Activated CD8-positive, alpha-beta memory T cell treated with anti-CD3 and anti-CD28 coated beads for 1 hour (primary cell): Measurements from ENCODE around the gene MUC5B.
"Not testable (repeated sequence)": the region's sequence is repeated elsewhere in the genome, so short reads cannot be mapped to it uniquely, and the experiment has no call there.

ENCODE experiments used
- DNase-seq, 2 donors: peaks; one replicate each; pipeline ENCODE4 v3.0.0-alpha.2; 2020; ENCODE audit warnings: low read depth in 1 of 2; ENCODE audit errors: extremely low read depth in 1 of 2

The MUC5B gene

DNA sequence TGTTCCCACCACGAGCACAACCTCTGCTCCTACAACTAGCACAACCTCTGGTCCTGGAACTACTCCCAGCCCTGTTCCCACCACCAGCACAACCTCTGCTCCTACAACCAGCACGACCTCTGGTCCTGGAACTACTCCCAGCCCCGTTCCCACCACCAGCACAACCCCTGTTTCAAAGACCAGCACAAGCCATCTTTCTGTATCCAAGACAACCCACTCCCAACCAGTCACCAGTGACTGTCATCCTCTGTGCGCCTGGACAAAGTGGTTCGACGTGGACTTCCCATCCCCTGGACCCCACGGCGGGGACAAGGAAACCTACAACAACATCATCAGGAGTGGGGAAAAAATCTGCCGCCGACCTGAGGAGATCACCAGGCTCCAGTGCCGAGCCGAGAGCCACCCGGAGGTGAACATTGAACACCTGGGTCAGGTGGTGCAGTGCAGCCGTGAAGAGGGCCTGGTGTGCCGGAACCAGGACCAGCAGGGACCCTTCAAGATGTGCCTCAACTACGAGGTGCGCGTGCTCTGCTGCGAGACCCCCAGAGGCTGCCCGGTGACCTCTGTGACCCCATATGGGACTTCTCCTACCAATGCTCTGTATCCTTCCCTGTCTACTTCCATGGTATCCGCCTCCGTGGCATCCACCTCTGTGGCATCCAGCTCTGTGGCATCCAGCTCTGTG, 30.9 kb upstream of the MUC5B start:
- not testable (repeated sequence) for DNase-seq

DNA sequence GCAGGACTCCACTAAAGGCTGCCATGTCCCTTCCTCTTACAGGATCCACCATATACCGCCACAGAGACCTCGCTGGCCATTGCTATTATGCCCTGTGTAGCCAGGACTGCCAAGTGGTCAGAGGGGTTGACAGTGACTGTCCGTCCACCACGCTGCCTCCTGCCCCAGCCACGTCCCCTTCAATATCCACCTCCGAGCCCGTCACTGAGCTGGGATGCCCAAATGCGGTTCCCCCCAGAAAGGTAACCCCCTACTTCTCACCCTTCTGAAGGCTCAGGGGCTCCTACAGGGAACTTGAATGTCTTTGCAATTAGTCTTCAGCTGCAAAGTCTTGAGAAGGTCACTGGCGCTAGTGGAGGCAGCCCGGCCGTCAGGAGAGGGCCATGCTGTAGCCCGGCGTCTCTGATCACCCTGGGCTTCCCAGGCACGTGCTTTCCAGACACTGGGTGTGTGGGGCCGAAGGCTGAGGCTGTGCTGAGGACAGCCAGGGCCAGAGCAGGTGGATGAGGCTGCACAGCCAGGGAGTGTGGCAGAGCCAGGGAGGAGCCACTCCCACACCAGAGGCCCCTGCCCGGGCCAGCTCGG, 30.0 kb upstream of the MUC5B start:
- DNase-seq: no peak

DNA sequence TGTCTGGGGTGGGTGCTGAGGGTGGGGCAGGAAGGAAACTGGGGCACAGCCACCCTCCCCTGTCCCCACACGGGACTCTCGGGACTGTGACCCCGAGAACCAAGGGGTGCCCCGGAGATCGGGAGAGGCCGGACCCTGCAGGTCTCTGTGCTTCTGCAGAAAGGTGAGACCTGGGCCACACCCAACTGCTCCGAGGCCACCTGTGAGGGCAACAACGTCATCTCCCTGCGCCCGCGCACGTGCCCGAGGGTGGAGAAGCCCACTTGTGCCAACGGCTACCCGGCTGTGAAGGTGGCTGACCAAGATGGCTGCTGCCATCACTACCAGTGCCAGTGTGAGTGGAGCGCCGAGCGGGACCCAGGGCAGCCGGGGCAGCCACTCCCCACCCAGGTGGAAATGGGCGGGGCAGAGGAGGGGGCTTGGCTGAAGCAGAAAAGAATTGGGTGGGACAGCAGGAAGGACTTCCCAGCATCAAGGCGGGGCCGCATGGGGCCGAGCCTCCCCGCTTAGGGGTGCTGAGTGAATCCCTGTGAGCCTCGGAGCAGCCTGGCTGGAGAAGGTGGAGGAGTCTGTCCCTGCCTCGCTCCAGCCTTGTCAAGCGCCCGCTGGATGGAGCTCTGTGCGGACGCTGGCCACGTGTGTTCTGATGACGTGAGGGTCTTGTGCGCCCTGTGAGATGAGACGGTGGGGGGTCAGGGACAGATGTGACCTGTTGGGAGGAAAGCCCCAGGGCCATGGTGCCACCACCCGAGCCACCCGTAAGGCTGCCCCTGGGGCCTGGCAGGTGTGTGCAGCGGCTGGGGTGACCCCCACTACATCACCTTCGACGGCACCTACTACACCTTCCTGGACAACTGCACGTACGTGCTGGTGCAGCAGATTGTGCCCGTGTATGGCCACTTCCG, 29.3 kb upstream of the MUC5B start:
- no peak for DNase-seq

DNA sequence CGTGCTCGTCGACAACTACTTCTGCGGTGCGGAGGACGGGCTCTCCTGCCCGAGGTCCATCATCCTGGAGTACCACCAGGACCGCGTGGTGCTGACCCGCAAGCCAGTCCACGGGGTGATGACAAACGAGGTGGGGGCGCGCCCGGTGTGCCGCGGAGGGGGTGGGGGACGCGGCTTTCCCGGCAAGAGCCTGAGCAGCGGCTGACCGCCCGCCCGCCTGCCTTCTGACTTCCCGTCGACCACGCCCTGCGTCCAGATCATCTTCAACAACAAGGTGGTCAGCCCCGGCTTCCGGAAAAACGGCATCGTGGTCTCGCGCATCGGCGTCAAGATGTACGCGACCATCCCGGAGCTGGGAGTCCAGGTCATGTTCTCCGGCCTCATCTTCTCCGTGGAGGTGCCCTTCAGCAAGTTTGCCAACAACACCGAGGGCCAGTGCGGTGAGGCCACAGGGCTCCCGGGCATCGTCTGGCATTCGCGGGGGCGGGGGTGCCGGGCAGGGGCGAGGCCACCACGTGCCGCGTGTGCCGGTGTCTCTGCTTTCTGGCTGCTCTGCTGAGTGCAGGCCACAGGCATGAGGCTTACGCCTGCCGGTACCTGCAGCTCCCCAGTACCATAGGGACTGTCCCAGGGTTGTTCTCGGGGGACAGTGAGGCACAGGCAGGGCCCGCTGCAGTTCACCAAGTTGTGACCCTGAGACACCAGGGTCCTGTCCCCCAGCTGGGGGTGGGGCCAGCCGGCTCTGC, 28.5 kb upstream of the MUC5B start:
- no peak for DNase-seq

GRCh38 chr11:1194977-1195681, 27.7 kb upstream of the MUC5B start:
- DNase-seq: no peak

- DNase-seq: no peak
Observed at GRCh38 chr11:1195682-1196515, 27.0 kb upstream of the MUC5B start.

- DNase-seq: no peak
Observed at GRCh38 chr11:1196516-1197391, 26.1 kb upstream of the MUC5B start.

GRCh38 chr11:1197431-1197885, 25.4 kb upstream of the MUC5B start:
- DNase-seq: no peak

- DNase-seq: no peak
Observed at GRCh38 chr11:1197886-1198560, 24.8 kb upstream of the MUC5B start.

- no peak for DNase-seq
Observed at GRCh38 chr11:1198561-1199240, 24.2 kb upstream of the MUC5B start.

DNA sequence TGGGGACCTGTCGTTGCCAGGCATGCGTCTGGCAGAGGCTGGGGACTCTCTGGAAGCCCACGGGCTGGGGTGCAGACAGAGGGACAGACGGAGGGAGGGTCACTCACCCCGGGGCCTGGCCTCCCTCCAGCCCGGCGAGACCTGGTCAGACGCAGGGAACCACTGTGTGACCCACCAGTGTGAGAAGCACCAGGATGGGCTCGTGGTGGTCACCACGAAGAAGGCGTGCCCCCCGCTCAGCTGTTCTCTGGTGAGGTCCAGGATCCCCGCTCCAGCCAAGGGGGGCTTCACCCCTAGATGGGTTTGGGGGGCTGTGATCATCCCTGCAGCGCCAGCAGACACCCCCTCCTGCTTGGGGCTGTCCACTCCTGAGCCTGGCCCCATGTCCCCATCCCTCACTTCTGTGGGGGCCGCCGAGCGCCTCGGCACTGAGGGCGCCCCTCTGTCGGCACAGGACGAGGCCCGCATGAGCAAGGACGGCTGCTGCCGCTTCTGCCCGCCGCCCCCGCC, 23.6 kb upstream of the MUC5B start:
- DNase-seq: no peak

DNA sequence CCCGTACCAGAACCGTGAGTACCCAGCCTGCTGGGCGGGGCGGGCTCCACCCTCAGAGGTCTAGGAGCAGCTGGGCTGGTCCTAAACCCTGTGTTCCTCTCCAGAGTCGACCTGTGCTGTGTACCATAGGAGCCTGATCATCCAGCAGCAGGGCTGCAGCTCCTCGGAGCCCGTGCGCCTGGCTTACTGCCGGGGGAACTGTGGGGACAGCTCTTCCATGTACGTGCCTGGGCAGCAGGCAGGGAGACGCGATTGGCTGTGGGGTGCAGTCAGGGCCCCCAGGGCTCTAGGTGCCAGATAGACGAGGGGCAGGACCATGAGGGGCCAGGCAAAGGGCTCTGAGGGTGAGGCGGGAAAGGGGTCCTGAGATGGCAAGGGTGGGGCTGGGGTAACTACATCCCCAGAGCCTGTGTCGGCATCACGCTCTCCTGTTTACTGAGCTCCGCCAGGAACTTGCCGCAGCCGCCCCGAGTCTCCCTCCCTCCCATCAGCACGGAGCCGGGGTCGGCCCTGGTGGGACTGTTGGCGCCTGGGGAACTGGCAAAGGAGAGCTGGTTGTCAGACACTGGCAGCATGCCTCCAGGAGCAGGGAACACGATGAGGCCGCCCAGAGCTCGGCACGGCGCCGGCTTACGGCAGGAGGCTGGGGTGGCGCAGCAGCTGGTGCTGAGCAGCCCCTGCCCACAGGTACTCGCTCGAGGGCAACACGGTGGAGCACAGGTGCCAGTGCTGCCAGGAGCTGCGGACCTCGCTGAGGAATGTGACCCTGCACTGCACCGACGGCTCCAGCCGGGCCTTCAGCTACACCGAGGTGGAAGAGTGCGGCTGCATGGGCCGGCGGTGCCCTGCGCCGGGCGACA, 22.9 kb upstream of the MUC5B start:
- no peak for DNase-seq

DNA sequence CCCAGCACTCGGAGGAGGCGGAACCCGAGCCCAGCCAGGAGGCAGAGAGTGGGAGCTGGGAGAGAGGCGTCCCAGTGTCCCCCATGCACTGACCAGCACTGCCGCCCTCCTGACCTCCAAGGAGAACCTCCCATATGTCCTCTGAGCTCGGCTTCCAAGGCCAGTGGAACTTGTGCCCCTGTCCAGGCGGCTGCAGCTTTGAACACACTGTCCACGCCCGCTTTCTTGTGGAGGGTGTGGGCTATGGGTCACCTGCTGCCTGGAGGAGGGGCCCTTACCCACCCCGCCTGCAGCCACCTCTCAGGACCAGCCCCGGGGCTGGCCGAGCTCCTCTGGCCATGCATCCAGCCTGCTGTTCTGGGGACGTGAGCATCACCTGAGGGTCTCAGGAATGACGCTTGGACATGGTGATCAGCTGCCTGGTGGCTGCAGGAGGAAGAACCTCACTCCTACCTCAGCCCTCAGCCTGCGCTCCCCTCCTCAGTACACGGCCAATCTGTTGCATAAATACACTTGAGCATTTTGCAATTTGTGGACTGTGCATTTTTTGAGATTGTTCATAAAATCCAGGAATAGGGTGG, 22.2 kb upstream of the MUC5B start:
- DNase-seq: no peak

GRCh38 chr11:1201395-1202153, 21.3 kb upstream of the MUC5B start:
- no peak for DNase-seq

DNA sequence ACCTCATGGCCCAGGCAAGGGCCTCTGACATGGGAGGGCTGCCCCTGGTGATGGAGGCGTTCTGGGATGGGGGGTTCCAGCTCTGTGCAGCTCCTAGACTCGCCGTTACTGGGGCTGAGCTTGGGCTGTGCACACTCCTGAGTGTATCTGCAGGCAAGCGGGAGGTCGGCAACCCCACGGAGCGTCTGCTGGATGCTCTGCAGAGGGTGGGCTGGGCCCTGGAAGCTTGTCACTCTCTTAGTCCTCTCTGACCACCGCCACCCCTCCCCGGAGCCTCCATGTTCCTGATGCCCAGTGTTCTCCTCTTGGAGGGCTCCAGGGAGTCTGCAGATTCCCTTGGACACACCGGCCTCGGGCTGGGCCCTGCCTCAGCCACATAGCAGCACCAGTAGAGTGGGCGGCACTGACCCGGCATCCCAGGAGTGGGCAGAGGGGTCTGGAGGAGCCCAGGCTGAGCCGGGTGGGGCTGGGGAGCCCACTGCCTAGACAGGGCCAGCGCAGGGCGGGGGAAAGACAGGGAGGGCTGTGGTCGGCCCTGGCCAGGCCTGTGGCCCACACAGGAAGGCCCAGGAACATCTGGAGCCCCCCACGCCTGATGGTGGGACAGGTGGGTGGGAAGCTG, 20.6 kb upstream of the MUC5B start:
- DNase-seq: no peak
